Measurements from ENCODE around the gene ACOT6.
"Not testable (repeated sequence)": the region's sequence is repeated elsewhere in the genome, so short reads cannot be mapped to it uniquely, and the experiment has no call there.

Gene ACOT6

GRCh38 chr14:73651005-73651404 lies 38.7 kb downstream of the ACOT6 start:
- DNase-seq (ENCODE audit: low spot score): no peak

GRCh38 chr14:73655851-73656250 lies 43.5 kb downstream of the ACOT6 start:
- no peak for DNase-seq (ENCODE audit: low spot score)

GRCh38 chr14:73659202-73659601 lies 46.9 kb downstream of the ACOT6 start:
- not testable (repeated sequence) for DNase-seq (ENCODE audit: low spot score)

GRCh38 chr14:73660511-73660910 lies 48.2 kb downstream of the ACOT6 start:
- no peak for DNase-seq (ENCODE audit: low spot score)

- no peak for DNase-seq (ENCODE audit: low spot score)
Observed at GRCh38 chr14:73661872-73662271, 49.6 kb downstream of the ACOT6 start.

GRCh38 chr14:73662487-73662943 lies 50.2 kb downstream of the ACOT6 start:
- DNase-seq (ENCODE audit: low spot score): no peak

GRCh38 chr14:73663548-73664212 lies 51.4 kb downstream of the ACOT6 start:
- DNase-seq (ENCODE audit: low spot score): no peak

GRCh38 chr14:73665130-73665529 lies 52.8 kb downstream of the ACOT6 start:
- DNase-seq (ENCODE audit: low spot score): no peak

GRCh38 chr14:73666583-73666982 lies 54.3 kb downstream of the ACOT6 start:
- DNase-seq (ENCODE audit: low spot score): no peak

GRCh38 chr14:73667854-73668253 lies 55.5 kb downstream of the ACOT6 start:
- DNase-seq (ENCODE audit: low spot score): no peak
